Measurements from ENCODE around the gene RFX1.

DNA sequence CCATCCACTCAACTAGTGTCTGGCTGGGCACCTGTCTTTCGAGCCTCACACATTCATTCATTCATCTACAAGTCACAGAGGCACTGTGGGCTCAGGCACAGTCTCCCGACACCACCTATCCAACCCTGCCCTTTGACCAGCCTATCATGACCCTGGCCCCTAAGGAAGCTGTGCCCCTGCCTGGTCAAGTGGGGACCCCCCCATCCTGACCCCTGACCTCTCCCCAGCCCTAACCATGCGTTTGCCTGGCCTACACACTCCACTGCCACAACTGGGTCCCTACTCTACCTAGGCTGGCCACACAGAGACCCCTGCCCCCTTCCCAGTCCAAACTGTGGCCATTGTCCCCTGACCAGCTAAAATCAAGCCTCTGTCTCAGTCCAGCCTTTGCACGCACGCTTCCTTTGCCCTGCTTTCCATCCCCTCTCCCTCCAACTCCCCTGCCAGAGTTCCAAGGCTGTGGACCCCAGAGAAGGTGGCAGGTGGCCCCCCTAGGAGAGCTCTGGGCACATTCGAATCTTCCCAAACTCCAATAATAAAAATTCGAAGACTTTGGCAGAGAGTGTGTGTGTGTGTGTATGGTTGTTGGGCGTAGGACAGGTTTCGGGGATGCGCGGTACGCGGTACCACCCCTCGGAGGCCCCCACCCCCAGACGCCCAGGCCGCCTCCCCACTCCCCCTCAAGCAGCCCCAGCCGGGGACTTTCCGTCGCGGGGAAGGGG, 25.0 kb upstream of the RFX1 start:
- TF ChIP-seq, protein P1, sequence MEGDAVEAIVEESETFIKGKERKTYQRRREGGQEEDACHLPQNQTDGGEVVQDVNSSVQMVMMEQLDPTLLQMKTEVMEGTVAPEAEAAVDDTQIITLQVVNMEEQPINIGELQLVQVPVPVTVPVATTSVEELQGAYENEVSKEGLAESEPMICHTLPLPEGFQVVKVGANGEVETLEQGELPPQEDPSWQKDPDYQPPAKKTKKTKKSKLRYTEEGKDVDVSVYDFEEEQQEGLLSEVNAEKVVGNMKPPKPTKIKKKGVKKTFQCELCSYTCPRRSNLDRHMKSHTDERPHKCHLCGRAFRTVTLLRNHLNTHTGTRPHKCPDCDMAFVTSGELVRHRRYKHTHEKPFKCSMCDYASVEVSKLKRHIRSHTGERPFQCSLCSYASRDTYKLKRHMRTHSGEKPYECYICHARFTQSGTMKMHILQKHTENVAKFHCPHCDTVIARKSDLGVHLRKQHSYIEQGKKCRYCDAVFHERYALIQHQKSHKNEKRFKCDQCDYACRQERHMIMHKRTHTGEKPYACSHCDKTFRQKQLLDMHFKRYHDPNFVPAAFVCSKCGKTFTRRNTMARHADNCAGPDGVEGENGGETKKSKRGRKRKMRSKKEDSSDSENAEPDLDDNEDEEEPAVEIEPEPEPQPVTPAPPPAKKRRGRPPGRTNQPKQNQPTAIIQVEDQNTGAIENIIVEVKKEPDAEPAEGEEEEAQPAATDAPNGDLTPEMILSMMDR (conservative IDR thresholded peaks at IDR 0.05; ENCODE audit: low read depth in 2 of 2) = no peak
- TF ChIP-seq, protein P2, sequence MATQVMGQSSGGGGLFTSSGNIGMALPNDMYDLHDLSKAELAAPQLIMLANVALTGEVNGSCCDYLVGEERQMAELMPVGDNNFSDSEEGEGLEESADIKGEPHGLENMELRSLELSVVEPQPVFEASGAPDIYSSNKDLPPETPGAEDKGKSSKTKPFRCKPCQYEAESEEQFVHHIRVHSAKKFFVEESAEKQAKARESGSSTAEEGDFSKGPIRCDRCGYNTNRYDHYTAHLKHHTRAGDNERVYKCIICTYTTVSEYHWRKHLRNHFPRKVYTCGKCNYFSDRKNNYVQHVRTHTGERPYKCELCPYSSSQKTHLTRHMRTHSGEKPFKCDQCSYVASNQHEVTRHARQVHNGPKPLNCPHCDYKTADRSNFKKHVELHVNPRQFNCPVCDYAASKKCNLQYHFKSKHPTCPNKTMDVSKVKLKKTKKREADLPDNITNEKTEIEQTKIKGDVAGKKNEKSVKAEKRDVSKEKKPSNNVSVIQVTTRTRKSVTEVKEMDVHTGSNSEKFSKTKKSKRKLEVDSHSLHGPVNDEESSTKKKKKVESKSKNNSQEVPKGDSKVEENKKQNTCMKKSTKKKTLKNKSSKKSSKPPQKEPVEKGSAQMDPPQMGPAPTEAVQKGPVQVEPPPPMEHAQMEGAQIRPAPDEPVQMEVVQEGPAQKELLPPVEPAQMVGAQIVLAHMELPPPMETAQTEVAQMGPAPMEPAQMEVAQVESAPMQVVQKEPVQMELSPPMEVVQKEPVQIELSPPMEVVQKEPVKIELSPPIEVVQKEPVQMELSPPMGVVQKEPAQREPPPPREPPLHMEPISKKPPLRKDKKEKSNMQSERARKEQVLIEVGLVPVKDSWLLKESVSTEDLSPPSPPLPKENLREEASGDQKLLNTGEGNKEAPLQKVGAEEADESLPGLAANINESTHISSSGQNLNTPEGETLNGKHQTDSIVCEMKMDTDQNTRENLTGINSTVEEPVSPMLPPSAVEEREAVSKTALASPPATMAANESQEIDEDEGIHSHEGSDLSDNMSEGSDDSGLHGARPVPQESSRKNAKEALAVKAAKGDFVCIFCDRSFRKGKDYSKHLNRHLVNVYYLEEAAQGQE (IDR thresholded peaks at IDR 0.05; ENCODE audit: unreplicated experiment) = no peak
- no peak for TF ChIP-seq POLR2AphosphoS5 (IDR thresholded peaks at IDR 0.05; ENCODE audit: low read depth)
- TF ChIP-seq, protein P3, sequence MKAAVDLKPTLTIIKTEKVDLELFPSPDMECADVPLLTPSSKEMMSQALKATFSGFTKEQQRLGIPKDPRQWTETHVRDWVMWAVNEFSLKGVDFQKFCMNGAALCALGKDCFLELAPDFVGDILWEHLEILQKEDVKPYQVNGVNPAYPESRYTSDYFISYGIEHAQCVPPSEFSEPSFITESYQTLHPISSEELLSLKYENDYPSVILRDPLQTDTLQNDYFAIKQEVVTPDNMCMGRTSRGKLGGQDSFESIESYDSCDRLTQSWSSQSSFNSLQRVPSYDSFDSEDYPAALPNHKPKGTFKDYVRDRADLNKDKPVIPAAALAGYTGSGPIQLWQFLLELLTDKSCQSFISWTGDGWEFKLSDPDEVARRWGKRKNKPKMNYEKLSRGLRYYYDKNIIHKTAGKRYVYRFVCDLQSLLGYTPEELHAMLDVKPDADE (IDR thresholded peaks at IDR 0.05) = no peak
- TF ChIP-seq EZH2phosphoT487 (IDR thresholded peaks at IDR 0.05; ENCODE audit: unreplicated experiment) = no peak
- no peak for TF ChIP-seq EZH2 (IDR thresholded peaks at IDR 0.05; ENCODE audit: low read depth, unreplicated experiment)
- no peak for TF ChIP-seq JUNB (IDR thresholded peaks at IDR 0.05; ENCODE audit: unreplicated experiment)
- no peak for TF ChIP-seq CREB1 (CRISPR knock-in tag; IDR thresholded peaks at IDR 0.05; ENCODE audit: low read depth)
- no peak for TF ChIP-seq STAT1 (IDR thresholded peaks at IDR 0.05; ENCODE audit: unreplicated experiment)
